ENCODE measurements around the gene ADGRG3. TPM values are rescaled to one million over a fixed set of nuclear protein-coding genes. Genes with fewer than 3 reads are reported as not detected.
A peak's percentile ranks its signal among the peaks of the same experiment; 100 is the strongest.

ADGRG3 gene
- total RNA-seq, 1 donor from 2014 or later = not detected

- TF ChIP-seq, protein P1, sequence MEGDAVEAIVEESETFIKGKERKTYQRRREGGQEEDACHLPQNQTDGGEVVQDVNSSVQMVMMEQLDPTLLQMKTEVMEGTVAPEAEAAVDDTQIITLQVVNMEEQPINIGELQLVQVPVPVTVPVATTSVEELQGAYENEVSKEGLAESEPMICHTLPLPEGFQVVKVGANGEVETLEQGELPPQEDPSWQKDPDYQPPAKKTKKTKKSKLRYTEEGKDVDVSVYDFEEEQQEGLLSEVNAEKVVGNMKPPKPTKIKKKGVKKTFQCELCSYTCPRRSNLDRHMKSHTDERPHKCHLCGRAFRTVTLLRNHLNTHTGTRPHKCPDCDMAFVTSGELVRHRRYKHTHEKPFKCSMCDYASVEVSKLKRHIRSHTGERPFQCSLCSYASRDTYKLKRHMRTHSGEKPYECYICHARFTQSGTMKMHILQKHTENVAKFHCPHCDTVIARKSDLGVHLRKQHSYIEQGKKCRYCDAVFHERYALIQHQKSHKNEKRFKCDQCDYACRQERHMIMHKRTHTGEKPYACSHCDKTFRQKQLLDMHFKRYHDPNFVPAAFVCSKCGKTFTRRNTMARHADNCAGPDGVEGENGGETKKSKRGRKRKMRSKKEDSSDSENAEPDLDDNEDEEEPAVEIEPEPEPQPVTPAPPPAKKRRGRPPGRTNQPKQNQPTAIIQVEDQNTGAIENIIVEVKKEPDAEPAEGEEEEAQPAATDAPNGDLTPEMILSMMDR (IDR thresholded peaks at IDR 0.05) = no peak
- H3K27ac Mint-ChIP-seq (ENCODE audit: unreplicated experiment) = no peak overlapping the region
- no peaks in the 10 kb centered on the region for H3K9me3 Mint-ChIP-seq (ENCODE audit: low read depth)
- H3K4me1 Mint-ChIP-seq (ENCODE audit: low read depth) = no peaks in the 10 kb centered on the region
- no peaks in the 10 kb centered on the region for H3K36me3 Mint-ChIP-seq (ENCODE audit: low read depth)
- DNase-seq (ENCODE audit: low spot score) = peak; percentile 4
- no peaks in the 10 kb centered on the region for H3K27me3 Mint-ChIP-seq (ENCODE audit: low read depth)
- H3K4me3 Mint-ChIP-seq (ENCODE audit: unreplicated experiment) = no peak overlapping the region
Measured at GRCh38 chr16:57725151-57725550, 57.0 kb downstream of the ADGRG3 start.

DNA sequence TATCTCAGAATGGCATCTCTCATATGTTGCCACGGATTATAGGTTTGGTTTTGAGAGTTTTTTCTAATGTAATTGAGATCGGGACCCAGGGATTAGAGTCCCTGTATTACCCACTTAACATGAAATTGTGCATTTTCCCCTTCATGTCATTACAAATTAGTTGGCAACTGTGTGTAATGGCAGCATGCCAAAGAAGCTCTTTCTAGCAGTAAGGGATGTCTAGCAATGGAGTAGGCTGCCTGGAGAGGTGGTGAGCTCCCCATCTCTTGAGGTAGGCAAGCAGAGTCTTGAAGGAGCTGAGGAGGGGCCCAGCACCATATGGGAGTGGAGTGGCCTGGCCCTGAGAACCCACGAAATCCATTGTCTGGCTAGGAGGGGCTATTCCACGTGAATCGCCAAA is 57.4 kb downstream of the ADGRG3 start:
- no peak overlapping the region for H3K27ac Mint-ChIP-seq (ENCODE audit: unreplicated experiment)

DNA sequence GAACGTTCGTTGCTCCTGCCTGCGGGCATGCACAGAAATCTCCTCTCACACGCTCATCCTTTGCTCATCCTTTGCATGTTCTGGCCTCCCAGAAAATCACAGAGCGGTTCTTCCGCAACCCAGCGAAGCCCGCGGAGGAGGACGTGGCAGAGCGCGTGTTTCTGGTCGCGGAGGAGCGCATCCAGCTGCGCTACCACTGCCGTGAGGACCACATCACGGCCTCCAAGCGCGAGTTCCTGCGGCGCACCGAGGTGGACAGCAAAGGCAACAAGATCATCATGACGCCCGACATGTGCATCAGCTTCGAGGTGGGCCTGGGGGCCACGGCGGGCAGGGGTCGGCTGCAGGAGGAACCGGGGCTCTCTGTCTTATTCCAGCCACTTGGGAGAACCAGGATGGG is 57.9 kb downstream of the ADGRG3 start:
- Mint-ChIP-seq H3K4me3 (ENCODE audit: unreplicated experiment) (no peak overlapping the region), H3K27me3 (ENCODE audit: low read depth) (no peaks in the 10 kb centered on the region), H3K27ac (ENCODE audit: unreplicated experiment) (no peak overlapping the region), H3K4me1 (ENCODE audit: low read depth) (no peaks in the 10 kb centered on the region), H3K9me3 (ENCODE audit: low read depth) (no peaks in the 10 kb centered on the region), H3K36me3 (ENCODE audit: low read depth) (no peaks in the 10 kb centered on the region)
- DNase-seq (ENCODE audit: low spot score) = peak; percentile 76
- TF ChIP-seq, protein P1 (IDR thresholded peaks at IDR 0.05) = no peak

More for the DNA sequence above, 57.4 kb downstream of the ADGRG3 start:
- H3K4me3 Mint-ChIP-seq (ENCODE audit: unreplicated experiment) = no peak overlapping the region
- DNase-seq (ENCODE audit: low spot score) = no peak
- TF ChIP-seq, protein P1 (IDR thresholded peaks at IDR 0.05) = no peak
- no peaks in the 10 kb centered on the region for H3K27me3 Mint-ChIP-seq (ENCODE audit: low read depth)
- no peaks in the 10 kb centered on the region for H3K4me1 Mint-ChIP-seq (ENCODE audit: low read depth)
- no peaks in the 10 kb centered on the region for H3K9me3 Mint-ChIP-seq (ENCODE audit: low read depth)
- H3K36me3 Mint-ChIP-seq (ENCODE audit: low read depth) = no peaks in the 10 kb centered on the region

- Mint-ChIP-seq H3K27me3 (ENCODE audit: low read depth) (no peaks in the 10 kb centered on the region), H3K27ac (ENCODE audit: unreplicated experiment) (no peak overlapping the region), H3K4me3 (ENCODE audit: unreplicated experiment) (no peak overlapping the region), H3K36me3 (ENCODE audit: low read depth) (no peaks in the 10 kb centered on the region), H3K9me3 (ENCODE audit: low read depth) (no peaks in the 10 kb centered on the region), H3K4me1 (ENCODE audit: low read depth) (no peaks in the 10 kb centered on the region)
- peak; percentile 28 for DNase-seq (ENCODE audit: low spot score)
- TF ChIP-seq, protein P1 (IDR thresholded peaks at IDR 0.05) = no peak
Measured at GRCh38 chr16:57726433-57726947, 58.4 kb downstream of the ADGRG3 start.

GRCh38 chr16:57727610-57728009 is 59.5 kb downstream of the ADGRG3 start:
- no peaks in the 10 kb centered on the region for H3K36me3 Mint-ChIP-seq (ENCODE audit: low read depth)
- TF ChIP-seq, protein P1 (IDR thresholded peaks at IDR 0.05) = peak; percentile 26
- peak; percentile 61 for DNase-seq (ENCODE audit: low spot score)
- H3K4me3 Mint-ChIP-seq (ENCODE audit: unreplicated experiment) = no peak overlapping the region
- H3K27ac Mint-ChIP-seq (ENCODE audit: unreplicated experiment) = no peak overlapping the region
- no peaks in the 10 kb centered on the region for H3K27me3 Mint-ChIP-seq (ENCODE audit: low read depth)
- no peaks in the 10 kb centered on the region for H3K4me1 Mint-ChIP-seq (ENCODE audit: low read depth)
- no peaks in the 10 kb centered on the region for H3K9me3 Mint-ChIP-seq (ENCODE audit: low read depth)
